Nephron (organoid): ENCODE data around the gene HACD2.

ENCODE experiments used
- H3K27ac Mint-ChIP-seq, 3 experiments: 2 replicates each; pipeline ENCODE4 v1.8.0; 2020; ENCODE audit warnings: mixed read lengths in 3 of 3, mild to moderate bottlenecking in 2 of 3, moderate library complexity in 1 of 3
- H3K27me3 Mint-ChIP-seq: 2 replicates; pipeline ENCODE4 v1.8.0; 2021; ENCODE audit warnings: low read depth, mild to moderate bottlenecking, moderate library complexity, mixed read lengths
- H3K36me3 Mint-ChIP-seq: 2 replicates; pipeline ENCODE4 v1.8.0; 2020; ENCODE audit warnings: low read depth, mixed read lengths
- H3K4me1 Mint-ChIP-seq: 2 replicates; pipeline ENCODE4 v1.8.0; 2020; ENCODE audit warnings: mixed read lengths
- H3K4me3 Mint-ChIP-seq, 3 experiments: 2 replicates each; pipeline ENCODE4 v1.8.0; 2020; ENCODE audit warnings: mild to moderate bottlenecking in 3 of 3, mixed read lengths in 3 of 3, moderate library complexity in 2 of 3
- H3K9me3 Mint-ChIP-seq: 2 replicates; pipeline ENCODE4 v1.8.0; 2020; ENCODE audit warnings: mixed read lengths
- TF ChIP-seq, protein P1 (sequence below), 3 experiments: fragments of 200-600 bp; sonication (generic); IDR thresholded peaks; one replicate each; pipeline ENCODE4 v1.5.0; 2021; ENCODE audit warnings: antibody characterized with exemption in 3 of 3; ENCODE audit not compliant: unreplicated experiment in 3 of 3

The HACD2 gene

DNA sequence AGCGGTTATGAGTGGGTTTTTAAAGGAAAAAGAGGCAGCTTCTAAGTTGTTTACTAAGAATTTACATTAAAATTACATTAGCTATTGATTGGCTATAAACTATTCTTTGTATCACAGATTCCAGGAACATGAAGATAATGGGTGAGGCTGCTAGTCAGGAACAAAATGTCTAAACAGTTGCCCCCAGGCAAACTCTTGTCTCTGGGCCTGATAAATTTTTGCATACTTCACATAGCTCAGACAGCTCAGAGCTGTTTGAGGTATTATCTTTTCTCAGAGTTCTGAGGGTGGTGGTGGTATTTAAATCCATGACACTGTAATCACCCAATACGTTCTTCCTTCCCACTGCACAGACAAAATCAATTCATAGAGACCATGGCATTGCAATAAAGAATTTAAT lies 2.1 kb upstream of the HACD2 start:
- Mint-ChIP-seq H3K9me3 (peaks cover 7% of the 10 kb centered on the region), H3K4me3 (peak overlapping the region; percentile 50 to 76 (median 58)), H3K4me1 (peaks cover 18% of the 10 kb centered on the region), H3K27ac (peak overlapping the region in 2 of 3 experiments; percentile 57 to 60), H3K36me3 (peaks cover 35% of the 10 kb centered on the region), H3K27me3 (no peaks in the 10 kb centered on the region)
- TF ChIP-seq, protein P1, sequence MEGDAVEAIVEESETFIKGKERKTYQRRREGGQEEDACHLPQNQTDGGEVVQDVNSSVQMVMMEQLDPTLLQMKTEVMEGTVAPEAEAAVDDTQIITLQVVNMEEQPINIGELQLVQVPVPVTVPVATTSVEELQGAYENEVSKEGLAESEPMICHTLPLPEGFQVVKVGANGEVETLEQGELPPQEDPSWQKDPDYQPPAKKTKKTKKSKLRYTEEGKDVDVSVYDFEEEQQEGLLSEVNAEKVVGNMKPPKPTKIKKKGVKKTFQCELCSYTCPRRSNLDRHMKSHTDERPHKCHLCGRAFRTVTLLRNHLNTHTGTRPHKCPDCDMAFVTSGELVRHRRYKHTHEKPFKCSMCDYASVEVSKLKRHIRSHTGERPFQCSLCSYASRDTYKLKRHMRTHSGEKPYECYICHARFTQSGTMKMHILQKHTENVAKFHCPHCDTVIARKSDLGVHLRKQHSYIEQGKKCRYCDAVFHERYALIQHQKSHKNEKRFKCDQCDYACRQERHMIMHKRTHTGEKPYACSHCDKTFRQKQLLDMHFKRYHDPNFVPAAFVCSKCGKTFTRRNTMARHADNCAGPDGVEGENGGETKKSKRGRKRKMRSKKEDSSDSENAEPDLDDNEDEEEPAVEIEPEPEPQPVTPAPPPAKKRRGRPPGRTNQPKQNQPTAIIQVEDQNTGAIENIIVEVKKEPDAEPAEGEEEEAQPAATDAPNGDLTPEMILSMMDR (IDR thresholded peaks at IDR 0.05; ENCODE audit: unreplicated experiment in 3 of 3): no peak

DNA sequence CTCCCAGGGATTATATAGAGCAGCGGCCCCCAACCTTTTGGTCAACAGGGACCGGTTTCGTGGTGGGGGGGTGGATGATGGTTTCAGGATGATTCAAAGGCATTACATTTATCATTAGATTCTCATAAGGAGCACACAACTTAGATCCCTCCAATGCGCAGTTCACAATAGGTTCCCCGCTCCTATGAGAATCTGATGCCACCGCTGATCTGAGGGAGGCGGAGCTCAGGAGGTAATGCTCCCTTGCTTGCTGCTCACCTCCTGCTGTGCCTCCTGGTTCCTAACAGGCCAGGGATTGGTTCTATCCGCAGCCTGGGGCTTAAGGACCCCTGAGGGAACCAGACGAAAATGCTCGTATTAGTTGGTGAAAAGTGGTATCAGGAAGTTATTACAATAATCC lies 1.3 kb upstream of the HACD2 start:
- Mint-ChIP-seq H3K27me3 (no peaks in the 10 kb centered on the region), H3K9me3 (peaks cover 2% of the 10 kb centered on the region), H3K4me3 (no peak overlapping the region), H3K27ac (no peak overlapping the region), H3K36me3 (peaks cover 35% of the 10 kb centered on the region), H3K4me1 (peaks cover 18% of the 10 kb centered on the region)
- TF ChIP-seq, protein P1 (IDR thresholded peaks at IDR 0.05; ENCODE audit: unreplicated experiment in 3 of 3): no peak

DNA sequence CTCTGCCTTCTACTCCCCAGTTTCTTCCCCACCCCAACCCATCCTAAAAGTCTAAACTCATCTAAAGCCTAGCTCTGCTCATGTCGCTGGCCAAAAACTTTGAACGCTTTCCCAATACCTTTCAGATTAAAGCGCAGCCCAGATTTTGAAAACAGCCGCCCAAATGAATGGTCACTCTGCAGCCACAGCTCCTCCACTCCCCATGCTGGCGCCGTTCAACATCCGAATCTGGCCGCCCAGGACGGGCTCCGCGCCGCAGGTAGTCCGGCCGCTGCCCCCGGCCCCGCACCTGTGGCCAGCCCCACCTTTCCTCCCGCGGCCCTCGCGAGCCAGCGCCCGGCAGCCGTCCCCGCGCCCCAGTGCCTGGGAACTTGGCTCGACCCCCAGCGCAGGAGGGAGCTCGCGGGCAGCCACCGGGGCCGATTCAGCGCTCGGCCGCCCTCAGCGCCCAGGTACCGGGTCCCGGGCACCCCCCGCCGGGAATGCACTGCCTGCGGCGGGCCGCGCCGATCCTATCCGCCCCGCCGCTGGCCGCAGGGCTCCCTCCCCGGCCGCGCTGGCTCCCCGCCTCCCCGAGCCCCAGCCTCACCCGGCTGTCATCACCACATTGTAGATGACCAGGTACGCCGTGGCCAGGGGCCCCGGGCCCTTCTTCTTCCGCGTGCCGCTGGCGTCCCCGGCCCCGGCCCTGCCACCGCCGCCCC lies 417 bp downstream of the HACD2 start:
- no peaks in the 10 kb centered on the region for H3K9me3 Mint-ChIP-seq
- peak overlapping the region; percentile 46 to 86 (median 74) for H3K27ac Mint-ChIP-seq
- TF ChIP-seq, protein P1 (IDR thresholded peaks at IDR 0.05; ENCODE audit: unreplicated experiment in 3 of 3): peak in 1 of 3 experiments; percentile 5
- H3K4me3 Mint-ChIP-seq: peak overlapping the region in 2 of 3 experiments; percentile 93 to 96
- no peaks in the 10 kb centered on the region for H3K27me3 Mint-ChIP-seq
- peaks cover 18% of the 10 kb centered on the region for H3K4me1 Mint-ChIP-seq
- H3K36me3 Mint-ChIP-seq: peaks cover 30% of the 10 kb centered on the region

DNA sequence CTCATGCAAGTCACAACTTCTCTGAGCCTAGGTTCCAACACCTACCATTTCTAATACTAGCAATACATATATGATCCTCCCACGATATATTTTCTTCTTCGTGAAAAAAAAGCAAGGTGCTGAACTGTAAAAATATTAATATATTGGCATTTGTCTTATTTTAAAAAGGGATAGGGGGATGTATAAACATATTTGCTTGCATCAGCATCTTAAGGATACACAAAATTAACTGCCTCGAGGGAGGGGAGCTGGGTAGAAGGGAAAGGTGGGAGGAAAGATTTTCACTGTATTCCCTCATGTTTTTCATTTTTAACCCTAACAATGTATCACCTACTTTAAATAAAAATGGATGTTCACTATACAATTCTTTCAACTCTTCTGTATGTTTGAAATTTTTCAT lies 1.3 kb downstream of the HACD2 start:
- H3K9me3 Mint-ChIP-seq: no peaks in the 10 kb centered on the region
- no peak overlapping the region for H3K27ac Mint-ChIP-seq
- peaks cover 18% of the 10 kb centered on the region for H3K4me1 Mint-ChIP-seq
- TF ChIP-seq, protein P1 (IDR thresholded peaks at IDR 0.05; ENCODE audit: unreplicated experiment in 3 of 3): no peak
- peaks cover 28% of the 10 kb centered on the region for H3K36me3 Mint-ChIP-seq
- peak overlapping the region in 2 of 3 experiments; percentile 93 to 96 for H3K4me3 Mint-ChIP-seq
- no peaks in the 10 kb centered on the region for H3K27me3 Mint-ChIP-seq

DNA sequence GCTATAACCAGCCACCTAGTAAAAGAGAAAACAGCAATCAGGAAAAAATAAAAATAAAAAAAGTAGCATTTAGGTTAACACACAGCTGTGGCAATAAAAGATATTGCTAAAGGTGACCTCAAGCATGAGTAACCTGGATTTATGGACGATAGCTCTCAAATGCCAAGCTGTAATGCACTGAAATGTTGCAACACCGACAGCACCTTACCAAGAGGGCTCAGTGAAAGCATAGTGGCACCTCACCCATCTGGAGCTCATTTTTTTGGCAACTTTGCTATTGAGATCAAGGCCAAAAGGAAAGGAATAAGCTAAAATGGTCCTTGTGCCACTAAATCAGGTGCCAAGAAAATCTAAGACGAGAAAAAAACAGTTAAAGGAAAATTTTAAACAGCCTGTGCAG lies 2.5 kb downstream of the HACD2 start:
- Mint-ChIP-seq H3K9me3 (no peaks in the 10 kb centered on the region), H3K27ac (no peak overlapping the region), H3K4me1 (peaks cover 18% of the 10 kb centered on the region), H3K4me3 (peak overlapping the region in 2 of 3 experiments; percentile 29 to 48), H3K36me3 (peaks cover 32% of the 10 kb centered on the region), H3K27me3 (no peaks in the 10 kb centered on the region)
- TF ChIP-seq, protein P1 (IDR thresholded peaks at IDR 0.05; ENCODE audit: unreplicated experiment in 3 of 3): no peak

DNA sequence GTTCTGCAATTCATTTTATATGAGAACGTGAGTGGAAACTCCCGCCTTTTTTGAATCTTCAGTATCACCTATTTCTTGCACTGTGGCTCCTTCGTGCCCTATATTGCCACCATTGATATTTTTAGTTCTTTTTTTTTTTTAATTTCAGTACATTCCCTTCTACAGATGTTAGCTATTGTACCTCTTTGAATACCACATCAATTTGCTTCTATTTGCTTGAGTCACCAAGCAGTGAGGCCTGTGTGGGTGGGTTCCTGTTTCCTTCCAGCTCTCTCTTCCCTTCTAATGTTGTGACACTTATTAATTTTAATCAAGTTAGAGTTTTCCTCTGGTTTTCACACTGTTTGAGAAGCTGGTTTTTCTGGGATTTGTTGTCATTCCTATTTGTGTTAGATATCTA lies 8.7 kb downstream of the HACD2 start:
- H3K9me3 Mint-ChIP-seq: no peaks in the 10 kb centered on the region
- H3K27ac Mint-ChIP-seq: no peak overlapping the region
- no peak overlapping the region for H3K4me3 Mint-ChIP-seq
- peaks cover 44% of the 10 kb centered on the region for H3K36me3 Mint-ChIP-seq
- TF ChIP-seq, protein P1 (IDR thresholded peaks at IDR 0.05; ENCODE audit: unreplicated experiment in 3 of 3): no peak
- H3K27me3 Mint-ChIP-seq: no peaks in the 10 kb centered on the region
- no peaks in the 10 kb centered on the region for H3K4me1 Mint-ChIP-seq
